GM18502 (cell line): ENCODE measurements around the gene MAML3.

Source experiments
- ATAC-seq: cut with Tn5 transposase; IDR thresholded peaks from one replicate; pipeline ENCODE4 v1.9.1; 2021; ENCODE audit warnings: mild to moderate bottlenecking; ENCODE audit not compliant: unreplicated experiment, poor library complexity

The MAML3 gene

GRCh38 chr4:139857021-139857420 lies 297.0 kb downstream of the MAML3 start:
- no peak for ATAC-seq

GRCh38 chr4:139854668-139855403 lies 299.1 kb downstream of the MAML3 start:
- no peak for ATAC-seq

GRCh38 chr4:139853309-139853708 lies 300.7 kb downstream of the MAML3 start:
- ATAC-seq, result no peak

- no peak for ATAC-seq
These were observed 301.2 kb downstream of the MAML3 start for GRCh38 chr4:139852612-139853269.

GRCh38 chr4:139851639-139852038 lies 302.3 kb downstream of the MAML3 start:
- no peak for ATAC-seq

- ATAC-seq, result no peak
These were observed 302.9 kb downstream of the MAML3 start for GRCh38 chr4:139851133-139851532.

- ATAC-seq, result no peak
These were observed 304.8 kb downstream of the MAML3 start for GRCh38 chr4:139849219-139849618.

- ATAC-seq, result no peak
These were observed 306.0 kb downstream of the MAML3 start for GRCh38 chr4:139848028-139848427.

- no peak for ATAC-seq
These were observed 306.4 kb downstream of the MAML3 start for GRCh38 chr4:139847602-139848001.

GRCh38 chr4:139846766-139847165 lies 307.2 kb downstream of the MAML3 start:
- no peak for ATAC-seq

- no peak for ATAC-seq
These were observed 308.4 kb downstream of the MAML3 start for GRCh38 chr4:139845453-139846093.

GRCh38 chr4:139844459-139845036 lies 309.4 kb downstream of the MAML3 start:
- ATAC-seq, result no peak

GRCh38 chr4:139844057-139844456 lies 309.9 kb downstream of the MAML3 start:
- no peak for ATAC-seq

- ATAC-seq, result no peak
These were observed 310.3 kb downstream of the MAML3 start for GRCh38 chr4:139843641-139844040.

- no peak for ATAC-seq
These were observed 312.4 kb downstream of the MAML3 start for GRCh38 chr4:139841464-139842195.

GRCh38 chr4:139840773-139841172 lies 313.2 kb downstream of the MAML3 start:
- no peak for ATAC-seq

GRCh38 chr4:139839403-139840031 lies 314.5 kb downstream of the MAML3 start:
- ATAC-seq, result no peak

- ATAC-seq, result no peak
These were observed 315.2 kb downstream of the MAML3 start for GRCh38 chr4:139838811-139839210.

- no peak for ATAC-seq
These were observed 319.0 kb downstream of the MAML3 start for GRCh38 chr4:139834981-139835391.

GRCh38 chr4:139834226-139834662 lies 319.7 kb downstream of the MAML3 start:
- no peak for ATAC-seq
